ENCODE data around the gene CCDC88A. TPM values are rescaled to one million over a fixed set of nuclear protein-coding genes. Genes with fewer than 3 reads are reported as not detected.

The CCDC88A gene, protein sequence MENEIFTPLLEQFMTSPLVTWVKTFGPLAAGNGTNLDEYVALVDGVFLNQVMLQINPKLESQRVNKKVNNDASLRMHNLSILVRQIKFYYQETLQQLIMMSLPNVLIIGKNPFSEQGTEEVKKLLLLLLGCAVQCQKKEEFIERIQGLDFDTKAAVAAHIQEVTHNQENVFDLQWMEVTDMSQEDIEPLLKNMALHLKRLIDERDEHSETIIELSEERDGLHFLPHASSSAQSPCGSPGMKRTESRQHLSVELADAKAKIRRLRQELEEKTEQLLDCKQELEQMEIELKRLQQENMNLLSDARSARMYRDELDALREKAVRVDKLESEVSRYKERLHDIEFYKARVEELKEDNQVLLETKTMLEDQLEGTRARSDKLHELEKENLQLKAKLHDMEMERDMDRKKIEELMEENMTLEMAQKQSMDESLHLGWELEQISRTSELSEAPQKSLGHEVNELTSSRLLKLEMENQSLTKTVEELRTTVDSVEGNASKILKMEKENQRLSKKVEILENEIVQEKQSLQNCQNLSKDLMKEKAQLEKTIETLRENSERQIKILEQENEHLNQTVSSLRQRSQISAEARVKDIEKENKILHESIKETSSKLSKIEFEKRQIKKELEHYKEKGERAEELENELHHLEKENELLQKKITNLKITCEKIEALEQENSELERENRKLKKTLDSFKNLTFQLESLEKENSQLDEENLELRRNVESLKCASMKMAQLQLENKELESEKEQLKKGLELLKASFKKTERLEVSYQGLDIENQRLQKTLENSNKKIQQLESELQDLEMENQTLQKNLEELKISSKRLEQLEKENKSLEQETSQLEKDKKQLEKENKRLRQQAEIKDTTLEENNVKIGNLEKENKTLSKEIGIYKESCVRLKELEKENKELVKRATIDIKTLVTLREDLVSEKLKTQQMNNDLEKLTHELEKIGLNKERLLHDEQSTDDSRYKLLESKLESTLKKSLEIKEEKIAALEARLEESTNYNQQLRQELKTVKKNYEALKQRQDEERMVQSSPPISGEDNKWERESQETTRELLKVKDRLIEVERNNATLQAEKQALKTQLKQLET (N-terminal part only)
- 239 and 283 TPM in 2 replicates for polyA plus RNA-seq

DNA sequence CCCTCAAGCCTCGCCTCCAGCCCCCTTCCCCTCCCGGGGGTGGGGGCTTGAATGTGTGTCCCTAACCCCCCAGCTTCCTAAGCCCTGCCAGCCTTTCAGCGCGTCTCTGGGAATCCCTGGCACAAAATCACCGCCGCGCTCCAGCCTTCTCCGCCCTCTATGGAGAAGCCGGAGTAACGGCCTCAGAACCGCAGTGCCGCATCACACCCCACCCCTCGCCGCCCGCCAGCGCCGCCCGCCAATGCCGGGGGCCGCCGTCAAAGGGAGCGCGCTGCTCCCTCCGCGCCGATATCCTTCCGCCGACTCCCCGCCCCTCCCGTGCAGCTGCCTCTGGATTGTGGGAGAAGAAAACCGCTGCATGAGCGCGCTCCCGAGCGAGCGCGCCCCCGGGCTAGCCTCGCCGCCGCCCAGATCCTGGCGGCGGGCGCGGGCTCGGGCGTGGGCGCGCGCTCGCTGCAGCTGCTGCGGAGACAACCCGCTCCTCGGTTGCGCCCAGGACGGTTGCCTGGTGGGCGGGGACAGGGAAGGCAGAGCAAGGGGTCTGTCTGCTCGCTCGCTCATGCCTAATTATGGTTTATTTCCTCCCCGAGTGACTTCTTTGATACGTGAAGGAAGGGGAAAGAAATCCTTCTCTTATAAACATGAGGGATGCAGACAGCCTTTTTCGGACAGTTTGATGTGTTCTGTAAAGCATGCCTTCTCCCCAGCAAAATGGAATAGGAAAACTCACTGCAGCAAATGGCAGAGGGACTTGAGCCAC is at the start of gene CCDC88A:
TSS of gene CCDC88A (minus strand) at position 178 of the 760 bp plus-strand sequence. CDS start 777 bp downstream, outside the sequence.

GRCh38 chr2:55268907-55269644 is 150.6 kb downstream of the CCDC88A start, which contains the start of gene MTIF2:
MTIF2 (minus strand) TSS chr2:55269231; CDS start chr2:55263858, 5,373 bp downstream.

Other genes starting within 250 kb of the CCDC88A start
- 3.0 and 9.3 TPM in 2 replicates for gene CLHC1, start 187.6 kb downstream of the CCDC88A start, polyA plus RNA-seq
- 923 and 947 TPM in 2 replicates for gene RPS27A, start 187.2 kb downstream of the CCDC88A start, polyA plus RNA-seq
- 25.2 and 26.7 TPM in 2 replicates for gene MTIF2, start 150.6 kb downstream of the CCDC88A start, polyA plus RNA-seq
- gene CFAP36, start 99.9 kb upstream of the CCDC88A start, polyA plus RNA-seq, result 105 and 113 TPM in 2 replicates
- 17.4 and 26.1 TPM in 2 replicates for gene PPP4R3B, start 197.8 kb upstream of the CCDC88A start, polyA plus RNA-seq